ENCODE data around the gene FNDC1.

DNA sequence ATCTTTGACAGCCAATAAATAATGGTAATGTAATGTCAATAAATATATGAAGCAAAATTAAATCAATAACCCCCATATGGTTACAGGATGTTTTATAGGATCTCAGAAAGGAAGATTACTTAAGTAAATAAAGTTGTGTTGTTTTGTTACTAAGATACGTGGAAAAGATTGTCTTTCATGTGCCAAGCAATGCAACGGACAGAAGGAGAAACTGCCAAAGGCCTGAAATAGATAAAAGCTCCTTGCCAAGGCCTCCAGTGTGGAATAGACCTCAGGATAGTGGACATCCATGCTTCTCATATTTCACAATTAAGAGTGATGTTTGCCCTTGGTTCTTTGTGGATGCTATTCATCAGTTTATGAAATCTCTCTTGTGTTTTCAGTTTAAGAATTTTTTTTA is 16.4 kb upstream of the FNDC1 start:
- TF ChIP-seq, protein P1, sequence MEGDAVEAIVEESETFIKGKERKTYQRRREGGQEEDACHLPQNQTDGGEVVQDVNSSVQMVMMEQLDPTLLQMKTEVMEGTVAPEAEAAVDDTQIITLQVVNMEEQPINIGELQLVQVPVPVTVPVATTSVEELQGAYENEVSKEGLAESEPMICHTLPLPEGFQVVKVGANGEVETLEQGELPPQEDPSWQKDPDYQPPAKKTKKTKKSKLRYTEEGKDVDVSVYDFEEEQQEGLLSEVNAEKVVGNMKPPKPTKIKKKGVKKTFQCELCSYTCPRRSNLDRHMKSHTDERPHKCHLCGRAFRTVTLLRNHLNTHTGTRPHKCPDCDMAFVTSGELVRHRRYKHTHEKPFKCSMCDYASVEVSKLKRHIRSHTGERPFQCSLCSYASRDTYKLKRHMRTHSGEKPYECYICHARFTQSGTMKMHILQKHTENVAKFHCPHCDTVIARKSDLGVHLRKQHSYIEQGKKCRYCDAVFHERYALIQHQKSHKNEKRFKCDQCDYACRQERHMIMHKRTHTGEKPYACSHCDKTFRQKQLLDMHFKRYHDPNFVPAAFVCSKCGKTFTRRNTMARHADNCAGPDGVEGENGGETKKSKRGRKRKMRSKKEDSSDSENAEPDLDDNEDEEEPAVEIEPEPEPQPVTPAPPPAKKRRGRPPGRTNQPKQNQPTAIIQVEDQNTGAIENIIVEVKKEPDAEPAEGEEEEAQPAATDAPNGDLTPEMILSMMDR (IDR thresholded peaks at IDR 0.05; ENCODE audit: insufficient read depth, low read length, poor library complexity, severe bottlenecking) = no peak
- TF ChIP-seq EZH2phosphoT487 (conservative IDR thresholded peaks at IDR 0.05; ENCODE audit: low read length) = no peak

Measured in SU-DHL-6 (cell line).